ACC112 (cell line): ENCODE measurements around the gene POLR1E.
A peak's percentile ranks its signal among the peaks of the same experiment; 100 is the strongest.
"Not testable (repeated sequence)": the region's sequence is repeated elsewhere in the genome, so short reads cannot be mapped to it uniquely, and the experiment has no call there.

Experiments
- H2AFZ ChIP-seq: fragments of 200-600 bp; sonication (generic); one replicate; pipeline ENCODE4 v1.6.0; 2017; ENCODE audit warnings: antibody characterized with exemption, low read length; ENCODE audit not compliant: unreplicated experiment
- H3K27ac ChIP-seq: fragments of 200-600 bp; sonication (generic); 2 replicates; pipeline ENCODE4 v1.5.1; 2014; ENCODE audit warnings: low read depth, mild to moderate bottlenecking, antibody characterized with exemption, low read length, moderate library complexity
- H3K27me3 ChIP-seq: fragments of 200-600 bp; sonication (generic); 2 replicates; pipeline ENCODE4 v1.6.1; 2014; ENCODE audit warnings: mild to moderate bottlenecking, antibody characterized with exemption, low read length, moderate library complexity, mixed read lengths; ENCODE audit not compliant: insufficient read depth
- H3K36me3 ChIP-seq: fragments of 200-600 bp; sonication (generic); 2 replicates; pipeline ENCODE4 v1.6.1; 2016; ENCODE audit warnings: mild to moderate bottlenecking, antibody characterized with exemption, low read length, moderate library complexity, mixed read lengths; ENCODE audit not compliant: insufficient read depth
- H3K4me1 ChIP-seq: fragments of 200-600 bp; sonication (generic); one replicate; pipeline ENCODE4 v1.6.1; 2016; ENCODE audit warnings: low read length, mixed read lengths; ENCODE audit not compliant: insufficient read depth, unreplicated experiment, control insufficient read depth
- H3K4me3 ChIP-seq: fragments of 200-600 bp; sonication (generic); 2 replicates; pipeline ENCODE4 v1.5.1; 2014; ENCODE audit warnings: mild to moderate bottlenecking, low read depth, low read length
- H3K79me2 ChIP-seq: fragments of 200-600 bp; sonication (generic); one replicate; pipeline ENCODE4 v1.6.0; 2016; ENCODE audit warnings: low read length; ENCODE audit not compliant: control insufficient read depth, unreplicated experiment, insufficient read depth

The POLR1E gene

GRCh38 chr9:37464426-37465248 is 21.1 kb upstream of the POLR1E start:
- peaks cover 47% of the 10 kb centered on the region for H3K79me2 ChIP-seq
- H3K4me3 ChIP-seq = peak overlapping the region; percentile 91
- H3K27me3 ChIP-seq = no peaks in the 10 kb centered on the region
- H3K4me1 ChIP-seq = peaks cover 18% of the 10 kb centered on the region
- peak overlapping the region; percentile 76 for H2AFZ ChIP-seq
- H3K27ac ChIP-seq = peak overlapping the region; percentile 95
- H3K36me3 ChIP-seq = no peaks in the 10 kb centered on the region

- Histone ChIP-seq H3K36me3 (no peaks in the 10 kb centered on the region), H2AFZ (peak within 1 kb of the TSS; percentile 98), H3K27ac (peak within 1 kb of the TSS; percentile 95), H3K4me1 (peaks cover 18% of the 10 kb centered on the region), H3K4me3 (peak within 1 kb of the TSS; percentile 91), H3K27me3 (no peaks in the 10 kb centered on the region), H3K79me2 (peaks cover 41% of the 10 kb centered on the region)
These were observed 20.3 kb upstream of the POLR1E start, which contains the start of gene ZBTB5 for GRCh38 chr9:37465249-37466036. TSS of gene ZBTB5 (minus strand) at chr9:37465450. CDS start at chr9:37442551, 22,899 bp downstream.

- peaks cover 33% of the 10 kb centered on the region for H3K79me2 ChIP-seq
- no peaks in the 10 kb centered on the region for H3K36me3 ChIP-seq
- H3K27ac ChIP-seq = peak overlapping the region; percentile 95
- H2AFZ ChIP-seq = peak overlapping the region; percentile 98
- H3K4me1 ChIP-seq = peaks cover 18% of the 10 kb centered on the region
- H3K27me3 ChIP-seq = no peaks in the 10 kb centered on the region
- peak overlapping the region; percentile 91 for H3K4me3 ChIP-seq
These were observed 19.6 kb upstream of the POLR1E start for GRCh38 chr9:37466037-37466709.

GRCh38 chr9:37467530-37467929 is 18.2 kb upstream of the POLR1E start:
- H2AFZ ChIP-seq, H3K36me3 ChIP-seq, H3K4me3 ChIP-seq, H3K27me3 ChIP-seq, H3K27ac ChIP-seq: not testable (repeated sequence)
- Histone ChIP-seq H3K79me2 (peaks cover 20% of the 10 kb centered on the region), H3K4me1 (peaks cover 22% of the 10 kb centered on the region)

GRCh38 chr9:37468620-37469019 is 17.1 kb upstream of the POLR1E start:
- Histone ChIP-seq H3K27ac (no peak overlapping the region), H3K36me3 (no peaks in the 10 kb centered on the region), H3K4me1 (peaks cover 11% of the 10 kb centered on the region), H3K79me2 (peaks cover 9% of the 10 kb centered on the region), H3K27me3 (no peaks in the 10 kb centered on the region), H3K4me3 (no peak overlapping the region), H2AFZ (no peak overlapping the region)

- Histone ChIP-seq H3K4me1 (peaks cover 6% of the 10 kb centered on the region), H3K27me3 (no peaks in the 10 kb centered on the region), H3K4me3 (peak overlapping the region; percentile 72), H3K79me2 (no peaks in the 10 kb centered on the region), H3K27ac (peak overlapping the region; percentile 89), H3K36me3 (no peaks in the 10 kb centered on the region), H2AFZ (peak overlapping the region; percentile 30)
These were observed 13.6 kb upstream of the POLR1E start for GRCh38 chr9:37471942-37472684.

GRCh38 chr9:37473982-37474381 is 11.8 kb upstream of the POLR1E start:
- H3K36me3 ChIP-seq, H3K27me3 ChIP-seq, H3K4me3 ChIP-seq, H2AFZ ChIP-seq, H3K27ac ChIP-seq, H3K79me2 ChIP-seq, H3K4me1 ChIP-seq: not testable (repeated sequence)

GRCh38 chr9:37474438-37474837 is 11.3 kb upstream of the POLR1E start:
- H3K36me3 ChIP-seq = no peaks in the 10 kb centered on the region
- H3K4me1 ChIP-seq = peaks cover 5% of the 10 kb centered on the region
- H3K27me3 ChIP-seq = peaks cover 7% of the 10 kb centered on the region; the same call in 1 of the 2 replicates
- no peak overlapping the region for H3K4me3 ChIP-seq
- no peak overlapping the region for H2AFZ ChIP-seq
- H3K79me2 ChIP-seq = no peaks in the 10 kb centered on the region
- H3K27ac ChIP-seq = no peak overlapping the region

GRCh38 chr9:37476930-37477329 is 8.8 kb upstream of the POLR1E start:
- Histone ChIP-seq H3K27me3 (peaks cover 7% of the 10 kb centered on the region; the same call in 1 of the 2 replicates), H2AFZ (no peak overlapping the region), H3K27ac (no peak overlapping the region), H3K4me3 (no peak overlapping the region), H3K79me2 (no peaks in the 10 kb centered on the region), H3K36me3 (no peaks in the 10 kb centered on the region), H3K4me1 (peaks cover under 1% of the 10 kb centered on the region)

GRCh38 chr9:37477443-37477842 is 8.3 kb upstream of the POLR1E start:
- not testable (repeated sequence) for H3K27me3 ChIP-seq, H3K36me3 ChIP-seq, H3K4me1 ChIP-seq, H2AFZ ChIP-seq, H3K4me3 ChIP-seq, H3K79me2 ChIP-seq, H3K27ac ChIP-seq
